GM12878 (cell line): Measurements from ENCODE around the gene NISCH. TPM values are rescaled to one million over a fixed set of nuclear protein-coding genes. Genes with fewer than 3 reads are reported as not detected.

ENCODE experiments used
- ATAC-seq: fragments of 200-7000 bp; cut with Tn5 transposase; 3 replicates; pipeline ENCODE4 v1.9.1; 2020; ENCODE audit warnings: mild to moderate bottlenecking, moderate library complexity
- BruUV-seq: library from RNA; stranded (reverse); fragments of 400-500 nt; replicated peaks from 2 replicates; lab custom pipeline; 2021; lab: Mats Ljungman, UMichigan
- CTCF ChIA-PET: fragments of 300-600 bp; sonication (Branson Sonifier 250); formaldehyde crosslinking; extraction: SDS; loops from one replicate; lab custom pipeline; 2021; ENCODE audit warnings: inconsistent platforms; lab: Yijun Ruan, JAX
- POLR2A ChIA-PET: fragments of 350-600 bp; formaldehyde crosslinking; extraction: SDS; loops from one replicate; lab custom pipeline; 2021; ENCODE audit warnings: inconsistent platforms; lab: Charles Lee
- RAD21 ChIA-PET: fragments of 300-600 bp; sonication (Branson Sonifier 250); formaldehyde crosslinking; loops from one replicate; lab custom pipeline; 2023; ENCODE audit warnings: antibody characterized with exemption; ENCODE audit not compliant: unreplicated experiment; lab: Charles Lee
- SMC1A ChIA-PET: fragments of 300-600 bp; sonication (Branson Sonifier 250); formaldehyde crosslinking; loops from one replicate; lab custom pipeline; 2023; ENCODE audit not compliant: unreplicated experiment, uncharacterized antibody; lab: Charles Lee
- DNase-seq: peaks from one replicate; pipeline ENCODE4 v3.0.0-alpha.2; 2011; ENCODE audit warnings: low read depth, low spot score
- FAIRE-seq: peaks from 3 replicates; lab custom pipeline; 2011; peaks lifted over from hg19 to GRCh38; lab: Jason Lieb, UNC
- H2AFZ ChIP-seq: 2 replicates; pipeline ENCODE4 v1.6.0; 2011; ENCODE audit warnings: low read depth, low read length, control low read depth; ENCODE audit not compliant: control insufficient read depth
- H3K27ac ChIP-seq: 2 replicates; pipeline ENCODE4 v1.5.1; 2011; ENCODE audit warnings: control low read depth; ENCODE audit not compliant: control insufficient read depth, insufficient read depth
- H3K27me3 ChIP-seq, 2 experiments: replicated peaks in 1 of 2; 2 replicates each; pipeline versions ENCODE4 v1.6.0 to v1.6.1; 2011; ENCODE audit warnings: low read length in 1 of 2; ENCODE audit not compliant: control insufficient read depth in 2 of 2, insufficient read depth in 2 of 2
- H3K36me3 ChIP-seq, 2 experiments: 2 replicates each; pipeline ENCODE4 v1.5.1; 2011; ENCODE audit warnings: low read length in 1 of 2; ENCODE audit not compliant: control insufficient read depth in 2 of 2, insufficient read depth in 2 of 2
- H3K4me1 ChIP-seq: 2 replicates; pipeline ENCODE4 v1.6.1; 2011; ENCODE audit warnings: mild to moderate bottlenecking, low read length, moderate library complexity, mixed read lengths; ENCODE audit not compliant: control insufficient read depth, insufficient read depth
- H3K4me2 ChIP-seq: 2 replicates; pipeline ENCODE4 v1.6.0; 2011; ENCODE audit warnings: control low read depth; ENCODE audit not compliant: control insufficient read depth, insufficient read depth
- H3K4me3 ChIP-seq: fragments of 200-600 bp; sonication (generic); 2 replicates; pipeline ENCODE4 v1.5.1; 2016
- H3K79me2 ChIP-seq: 2 replicates; pipeline ENCODE4 v1.6.0; 2011; ENCODE audit warnings: low read length; ENCODE audit not compliant: control insufficient read depth, insufficient read depth
- H3K9ac ChIP-seq: 2 replicates; pipeline ENCODE4 v1.8.0; 2011; ENCODE audit warnings: low read length, control low read depth, mixed read lengths; ENCODE audit not compliant: control insufficient read depth, insufficient read depth
- H3K9me3 ChIP-seq: replicated peaks from 3 replicates; pipeline ENCODE4 v1.5.1; 2011; ENCODE audit warnings: mild to moderate bottlenecking, low read length; ENCODE audit not compliant: control insufficient read depth, insufficient read depth
- H4K20me1 ChIP-seq: 2 replicates; pipeline ENCODE4 v1.6.0; 2011; ENCODE audit not compliant: control insufficient read depth, insufficient read depth
- CEBPZ ChIP-seq: fragments of 150-350 bp; IDR thresholded peaks from 2 replicates; pipeline ENCODE4 v1.6.1; 2016; ENCODE audit warnings: low read depth, low read length
- GABPA ChIP-seq: IDR thresholded peaks from 2 replicates; pipeline ENCODE4 v1.6.1; 2014; ENCODE audit warnings: antibody characterized with exemption, low read depth, mild to moderate bottlenecking, inconsistent platforms
- NR2C1 ChIP-seq: fragments of 450-650 bp; IDR thresholded peaks from 2 replicates; pipeline ENCODE4 v1.6.1; 2017; ENCODE audit warnings: antibody characterized with exemption, mild to moderate bottlenecking, moderate library complexity
- SMAD1 ChIP-seq: fragments of 450-650 bp; IDR thresholded peaks from 2 replicates; pipeline ENCODE4 v1.6.1; 2018; ENCODE audit warnings: mild to moderate bottlenecking, low read depth; ENCODE audit not compliant: partially characterized antibody
- TBL1XR1 ChIP-seq: IDR thresholded peaks from 2 replicates; pipeline ENCODE4 v1.6.1; 2012; ENCODE audit warnings: low read depth, low read length, improper control_type of control experiment
- ZBTB33 ChIP-seq: fragments of 450-650 bp; IDR thresholded peaks from 2 replicates; pipeline ENCODE4 v1.6.1; 2017; ENCODE audit warnings: mild to moderate bottlenecking
- WGBS: methylation state at CpG from one replicate; pipeline ENCODE4 v1.1.6; 2016; ENCODE audit warnings: low lambda C conversion rate; ENCODE audit not compliant: insufficient replicate concordance, insufficient coverage; ENCODE audit errors: missing lambda C conversion rate; 5-methylcytosine and 5-hydroxymethylcytosine counted together
- in situ Hi-C: fragments of 300-500 bp; cut with MboI; formaldehyde crosslinking; loops from 9 replicates; pipeline ENCODE4 v1.14.3; 2018; ENCODE audit warnings: mixed read lengths
- intact Hi-C: fragments of 100-400 bp; cut with micrococcal nuclease; formaldehyde crosslinking; loops from one replicate; pipeline ENCODE4 v1.14.2; 2022; ENCODE audit not compliant: unreplicated experiment
- polyA plus RNA-seq, 11 experiments: library from polyadenylated mRNA; depleted of rRNA in 4 of 11; unstranded in 6 of 11; stranded (reverse) in 5 of 11; fragments of >200 nt; fragmentation: Nextera tagmentation in 4 of 11; fragmentation: Illumina TruSeq in 1 of 11; extraction: Ambion mirVana in 4 of 11; extraction: Trizol in 1 of 11; gene quantifications; 1 replicate in 1 of 11; 2 replicates in 10 of 11; pipeline versions ENCODE4 v1.2.1 to v1.2.3, GENCODE V29; 2011 to 2016; ENCODE audit warnings: inconsistent platforms in 2 of 11, missing spikeins in 2 of 11, low read depth in 1 of 11
- total RNA-seq, 4 experiments: library from RNA; depleted of rRNA in 3 of 4; stranded (reverse); fragments of >200 nt in 3 of 4; fragmentation: Illumina TruSeq in 1 of 4; extraction: Trizol in 1 of 4; gene quantifications; 2 replicates each; pipeline versions ENCODE4 v1.2.1 to v1.2.3, GENCODE V29; 2013 to 2021

The NISCH gene
- total and polyA plus RNA-seq, 10 of the 15 experiments (the other 5 are each of a cell fraction or from before 2014, with no cell fraction given): 0.76 to 52.5 (median 24.6) TPM

- FAIRE-seq: no peak
- Histone ChIP-seq H3K27me3 (no peaks in the 10 kb centered on the region), H3K9me3 (no peaks in the 10 kb centered on the region), H3K27ac (no peak overlapping the region), H3K4me1 (no peaks in the 10 kb centered on the region), H4K20me1 (no peaks in the 10 kb centered on the region), H3K79me2 (no peaks in the 10 kb centered on the region), H3K4me3 (no peak overlapping the region), H2AFZ (no peak overlapping the region), H3K4me2 (no peak overlapping the region), H3K36me3 (peaks cover 18 to 31% of the 10 kb centered on the region in 2 experiments), H3K9ac (no peak overlapping the region)
- ChIA-PET SMC1A (no interaction called here), CTCF (no interaction called here), POLR2A (no interaction called here), RAD21 (no interaction called here)
- no peak for ATAC-seq
- no TSS peak for BruUV-seq
- intact Hi-C loops: no loop called here
- in situ Hi-C loops: no loop called here
- no peak for DNase-seq
- TF ChIP-seq GABPA: no peak
- TF ChIP-seq TBL1XR1: no peak
- no peak for TF ChIP-seq CEBPZ
- no peak for TF ChIP-seq NR2C1
- no peak for TF ChIP-seq SMAD1
- no peak for TF ChIP-seq ZBTB33
- WGBS: 89% methylated on average over 10 of the region's 10 CpGs
These were observed 29.5 kb downstream of the NISCH start for GRCh38 chr3:52484680-52485461.
